B cell (primary cell): Measurements from ENCODE around the gene MARCHF10. TPM values are rescaled to one million over a fixed set of nuclear protein-coding genes. Genes with fewer than 3 reads are reported as not detected.

Source experiments
- ATAC-seq: fragments of 200-7000 bp; cut with Tn5 transposase; one replicate; pipeline ENCODE4 v1.10.0; 2021; ENCODE audit warnings: low read depth, mild to moderate bottlenecking, moderate number of reproducible peaks, moderate library complexity
- CTCF ChIA-PET: fragments of 350-600 bp; sonication (Branson Sonifier 250); formaldehyde crosslinking; loops from one replicate; lab custom pipeline; 2021; ENCODE audit warnings: antibody characterized with exemption, inconsistent platforms; lab: Charles Lee
- POLR2A ChIA-PET: fragments of 350-600 bp; sonication (Branson Sonifier 250); formaldehyde crosslinking; loops from one replicate; lab custom pipeline; 2021; ENCODE audit warnings: antibody characterized with exemption; lab: Charles Lee
- DNase-seq: peaks from one replicate; pipeline ENCODE4 v3.0.0; 2013
- H2AFZ ChIP-seq: 2 replicates; pipeline ENCODE4 v1.6.1; 2012; ENCODE audit warnings: mild to moderate bottlenecking, low read depth, low read length; ENCODE audit not compliant: insufficient read depth, poor library complexity, severe bottlenecking
- H3K27ac ChIP-seq, 2 donors: 1 replicate in 1 of 2; 2 replicates in 1 of 2; pipeline ENCODE4 v1.5.1; 2012 to 2013; ENCODE audit warnings: low read length in 2 of 2, mild to moderate bottlenecking in 2 of 2, moderate library complexity in 1 of 2
- H3K27me3 ChIP-seq, 4 experiments: fragments of 200-600 bp in 1 of 4; sonication (generic) in 1 of 4; replicated peaks in 1 of 4; 1 replicate in 2 of 4; 2 replicates in 2 of 4; pipeline versions ENCODE4 v1.6.1 to v1.7.0; 2013 to 2016; ENCODE audit warnings: low read length in 3 of 4, mild to moderate bottlenecking in 2 of 4, mixed read lengths in 1 of 4, moderate library complexity in 1 of 4; ENCODE audit not compliant: insufficient read depth in 4 of 4, control insufficient read depth in 3 of 4; ENCODE audit errors: control extremely low read depth in 1 of 4
- H3K36me3 ChIP-seq, 2 experiments: replicated peaks in 1 of 2; 1 replicate in 1 of 2; 2 replicates in 1 of 2; pipeline versions ENCODE4 v1.6.1 to v1.7.1; 2013; ENCODE audit warnings: low read length in 1 of 2; ENCODE audit not compliant: insufficient read depth in 2 of 2, control insufficient read depth in 1 of 2; ENCODE audit errors: control extremely low read depth in 1 of 2, extremely low read depth in 1 of 2
- H3K4me1 ChIP-seq, 2 donors: fragments of 200-600 bp in 1 of 2; sonication (generic) in 1 of 2; 1 replicate in 1 of 2; 2 replicates in 1 of 2; pipeline versions ENCODE4 v1.5.1 to v1.6.1; 2013 to 2017; ENCODE audit warnings: low read length in 2 of 2; ENCODE audit not compliant: control insufficient read depth in 2 of 2, insufficient read depth in 2 of 2
- H3K4me2 ChIP-seq: replicated peaks from 2 replicates; pipeline ENCODE3; 2012; ENCODE audit warnings: mild to moderate bottlenecking, low read depth, low read length; ENCODE audit not compliant: poor library complexity, severe bottlenecking
- H3K4me3 ChIP-seq, 5 experiments: fragments of 200-600 bp in 1 of 5; sonication (generic) in 1 of 5; 1 replicate in 3 of 5; 2 replicates in 2 of 5; pipeline versions ENCODE4 v1.5.1 to v1.7.0; 2011 to 2016; ENCODE audit warnings: low read length in 4 of 5, mild to moderate bottlenecking in 4 of 5, low read depth in 2 of 5, control low read depth in 1 of 5, moderate library complexity in 1 of 5; ENCODE audit not compliant: insufficient read depth in 1 of 5; ENCODE audit errors: control extremely low read depth in 1 of 5, extremely low read depth in 1 of 5
- H3K79me2 ChIP-seq: fragments of 200-600 bp; sonication (generic); one replicate; pipeline ENCODE4 v1.6.0; 2016; ENCODE audit warnings: low read length; ENCODE audit not compliant: control insufficient read depth, insufficient read depth
- H3K9ac ChIP-seq: fragments of 200-600 bp; sonication (generic); 2 replicates; pipeline ENCODE4 v1.6.1; 2017; ENCODE audit warnings: mild to moderate bottlenecking, low read length, moderate library complexity
- H3K9me3 ChIP-seq, 3 donors: one replicate each; pipeline versions ENCODE4 v1.6.1 to v1.7.1; 2013; ENCODE audit warnings: low read length in 2 of 3; ENCODE audit not compliant: control insufficient read depth in 2 of 3, insufficient read depth in 1 of 3; ENCODE audit errors: control extremely low read depth in 1 of 3
- H4K20me1 ChIP-seq: 2 replicates; pipeline ENCODE4 v1.6.0; 2012; ENCODE audit warnings: mild to moderate bottlenecking, low read length; ENCODE audit not compliant: insufficient read depth, control insufficient read depth, poor library complexity, severe bottlenecking
- H3K27ac Mint-ChIP-seq: one replicate; pipeline ENCODE4 v1.8.0; 2021; ENCODE audit warnings: mixed read lengths
- H3K27me3 Mint-ChIP-seq: one replicate; pipeline ENCODE4 v1.8.0; 2021; ENCODE audit warnings: mixed read lengths
- H3K4me1 Mint-ChIP-seq: one replicate; pipeline ENCODE4 v1.8.0; 2021; ENCODE audit warnings: mixed read lengths
- H3K4me3 Mint-ChIP-seq: one replicate; pipeline ENCODE4 v1.8.0; 2021; ENCODE audit warnings: mixed read lengths
- H3K9me3 Mint-ChIP-seq: one replicate; pipeline ENCODE4 v1.8.0; 2022; ENCODE audit warnings: mixed read lengths; ENCODE audit not compliant: insufficient read depth
- CTCF ChIP-seq: fragments of 200-600 bp; IDR thresholded peaks from one replicate; pipeline ENCODE4 v1.8.0; 2022; ENCODE audit warnings: antibody characterized with exemption, mild to moderate bottlenecking
- EZH2 ChIP-seq: IDR thresholded peaks from 2 replicates; pipeline ENCODE4 v1.6.1; 2012; ENCODE audit warnings: borderline replicate concordance, low read depth, mild to moderate bottlenecking, moderate library complexity, low read length; ENCODE audit not compliant: insufficient read depth, poor library complexity, severe bottlenecking
- WGBS: methylation state at CpG from one replicate; pipeline ENCODE4 v1.1.5; 2013; ENCODE audit warnings: missing lambda C conversion rate; ENCODE audit not compliant: insufficient coverage; 5-methylcytosine and 5-hydroxymethylcytosine counted together
- intact Hi-C: fragments of 100-400 bp; cut with micrococcal nuclease; formaldehyde crosslinking; loops from one replicate; pipeline ENCODE4 v1.10.0; 2022
- polyA plus RNA-seq: library from polyadenylated mRNA; depleted of rRNA; stranded (reverse); fragments of >200 nt; gene quantifications from 2 replicates; pipeline ENCODE4 v1.2.3, GENCODE V29; 2012
- total RNA-seq, 2 donors: library from RNA; stranded (reverse); fragments of 120-200 nt in 1 of 2; gene quantifications; 1 replicate in 1 of 2; 2 replicates in 1 of 2; pipeline versions ENCODE4 v1.2.3 to v1.2.4, GENCODE V29; 2013 to 2022

The MARCHF10 gene
- total and polyA plus RNA-seq, 2 donors (not counting 1 experiment from before 2014, with no cell fraction given) = 0.24 TPM; not detected in 1

- Histone ChIP-seq H3K9ac (peak overlapping the region; percentile 81), H3K4me3 (peak overlapping the region in 4 of 5 experiments; percentile 54 to 86 (median 64)), H3K36me3 (no peaks in the 10 kb centered on the region), H4K20me1 (no peaks in the 10 kb centered on the region), H3K79me2 (no peaks in the 10 kb centered on the region), H3K27ac (peak overlapping the region in 1 of 2 donors; percentile 51), H3K27me3 (peaks cover 0 to 2% (median under 1%) of the 10 kb centered on the region in 4 experiments), H3K4me2 (peak overlapping the region; percentile 100), H3K4me1 (peaks cover 14 to 22% of the 10 kb centered on the region in 2 donors), H2AFZ (peak overlapping the region; percentile 76), H3K9me3 (peaks cover 0 to 3% (median 0%) of the 10 kb centered on the region in 3 donors)
- Mint-ChIP-seq H3K4me3 (peak overlapping the region; percentile 92), H3K4me1 (peaks cover 23% of the 10 kb centered on the region), H3K27me3 (no peaks in the 10 kb centered on the region), H3K27ac (peak overlapping the region; percentile 39), H3K9me3 (no peaks in the 10 kb centered on the region)
- ChIA-PET CTCF (no interaction called here), POLR2A (no interaction called here)
- under 1% methylated on average over 22 of the region's 30 CpGs for WGBS
- DNase-seq = peak; percentile 47
- intact Hi-C loops = no loop called here
- TF ChIP-seq EZH2 (no peak), CTCF (no peak)
- ATAC-seq = peak; percentile 54
These were observed 154.9 kb downstream of the MARCHF10 start for GRCh38 chr17:62653002-62653825.
